Psoas muscle (tissue), 8 donors: ENCODE results near the gene RFLNA. TPM values are rescaled to one million over a fixed set of nuclear protein-coding genes. Genes with fewer than 3 reads are reported as not detected.

Experiments used
- ATAC-seq, 4 donors: fragments of 200-7000 bp; cut with Tn5 transposase; one replicate each; pipeline ENCODE4 v1.9.1; 2020; ENCODE audit warnings: moderate library complexity in 3 of 4, mild to moderate bottlenecking in 2 of 4
- DNase-seq, 2 donors: peaks; one replicate each; pipeline ENCODE4 v3.0.0-alpha.2; 2020
- H3K27ac ChIP-seq: fragments of 200-600 bp; one replicate; pipeline ENCODE4 v1.8.0; 2022
- H3K27me3 ChIP-seq, 3 donors: fragments of 200-600 bp in 1 of 3; one replicate each; pipeline versions ENCODE4 v1.6.1 to v1.8.0; 2013 to 2022; ENCODE audit warnings: low read length in 2 of 3, mild to moderate bottlenecking in 2 of 3, moderate library complexity in 1 of 3; ENCODE audit not compliant: insufficient read depth in 3 of 3
- H3K36me3 ChIP-seq, 2 donors: fragments of 200-600 bp in 1 of 2; one replicate each; pipeline versions ENCODE4 v1.6.1 to v1.8.0; 2013 to 2022; ENCODE audit warnings: low read depth in 1 of 2, mild to moderate bottlenecking in 1 of 2, moderate library complexity in 1 of 2; ENCODE audit not compliant: insufficient read depth in 1 of 2
- H3K4me1 ChIP-seq: fragments of 200-600 bp; one replicate; pipeline ENCODE4 v1.8.0; 2022
- H3K4me3 ChIP-seq: fragments of 200-600 bp; one replicate; pipeline ENCODE4 v1.8.0; 2022; ENCODE audit warnings: mild to moderate bottlenecking
- H3K9me3 ChIP-seq: fragments of 200-600 bp; one replicate; pipeline ENCODE4 v1.8.0; 2022
- WGBS, 3 donors: extraction: QIAGEN DNeasy Blood & Tissue Kit; methylation state at CpG; one replicate each; pipeline versions ENCODE4 v1.1.6 to v1.1.7; 2013; 5-methylcytosine and 5-hydroxymethylcytosine counted together
- intact Hi-C, 2 donors: fragments of 100-400 bp; cut with DNase I; formaldehyde crosslinking; loops; one replicate each; pipeline versions ENCODE4 v1.11.0 to v1.14.2; 2022
- polyA plus RNA-seq, 3 donors: library from polyadenylated mRNA; stranded (reverse); fragments of 200-250 nt; gene quantifications; one replicate each; pipeline ENCODE4 v1.2.3, GENCODE V29; 2013
- total RNA-seq, 4 donors: library from RNA; stranded (reverse); fragmentation: NEBNext Ultra II Directional in 2 of 4; extraction: Animal tissue kit (Norgen Biotek cat#: 25700) in 2 of 4; gene quantifications; one replicate each; pipeline versions ENCODE4 v1.2.1 to v1.2.4, GENCODE V29; 2021 to 2023
- TF ChIP-seq, protein P1 (sequence below): fragments of 200-600 bp; IDR thresholded peaks from one replicate; pipeline ENCODE4 v1.8.0; 2022; ENCODE audit warnings: antibody characterized with exemption
- donor health status: healthy with polysubstance abuse.
- donor health status: DM: no; HTN: no; CAD: no; lungs with moderate emphysema.
- donor health status: Bipolar disorder and iron deficiency.
- donor health status: healthy.
- donor health status: DM: yes; HTN: yes; CAD: no.
- donor health status: DM: no; HTN: no; CAD: no.
- donor health status: DM: no; HTN: no; CAD: no.
- donor health status: DM: yes; HTN: yes; CAD: no.

Gene RFLNA
- total and polyA plus RNA-seq, 7 donors, result 0.38 to 7.8 (median 0.70) TPM

DNA sequence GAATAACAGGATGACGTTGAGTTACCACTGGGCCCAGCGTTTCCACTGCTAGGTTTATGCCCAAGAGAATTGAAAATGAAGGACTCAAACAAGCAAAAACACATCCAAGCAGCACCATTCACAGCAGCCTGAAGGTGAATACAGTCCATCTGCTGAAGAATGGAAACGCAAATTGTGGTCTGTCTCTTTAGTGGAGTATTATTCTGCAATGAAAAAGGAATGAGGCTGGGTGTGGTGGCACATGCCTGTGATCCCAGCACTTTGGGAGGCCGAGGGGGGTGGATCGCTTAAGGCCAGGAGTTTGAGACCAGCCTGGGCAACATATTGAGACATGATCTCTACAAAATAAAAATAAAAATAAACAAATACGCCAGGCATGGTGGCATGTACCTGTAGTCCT, 41.9 kb upstream of the RFLNA start:
- Histone ChIP-seq H3K27me3 (peaks cover 0 to 3% (median 0%) of the 10 kb centered on the region in 3 donors), H3K4me1 (no peaks in the 10 kb centered on the region), H3K9me3 (no peaks in the 10 kb centered on the region), H3K4me3 (no peak overlapping the region), H3K27ac (no peak overlapping the region), H3K36me3 (no peaks in the 10 kb centered on the region)
- TF ChIP-seq, protein P1, sequence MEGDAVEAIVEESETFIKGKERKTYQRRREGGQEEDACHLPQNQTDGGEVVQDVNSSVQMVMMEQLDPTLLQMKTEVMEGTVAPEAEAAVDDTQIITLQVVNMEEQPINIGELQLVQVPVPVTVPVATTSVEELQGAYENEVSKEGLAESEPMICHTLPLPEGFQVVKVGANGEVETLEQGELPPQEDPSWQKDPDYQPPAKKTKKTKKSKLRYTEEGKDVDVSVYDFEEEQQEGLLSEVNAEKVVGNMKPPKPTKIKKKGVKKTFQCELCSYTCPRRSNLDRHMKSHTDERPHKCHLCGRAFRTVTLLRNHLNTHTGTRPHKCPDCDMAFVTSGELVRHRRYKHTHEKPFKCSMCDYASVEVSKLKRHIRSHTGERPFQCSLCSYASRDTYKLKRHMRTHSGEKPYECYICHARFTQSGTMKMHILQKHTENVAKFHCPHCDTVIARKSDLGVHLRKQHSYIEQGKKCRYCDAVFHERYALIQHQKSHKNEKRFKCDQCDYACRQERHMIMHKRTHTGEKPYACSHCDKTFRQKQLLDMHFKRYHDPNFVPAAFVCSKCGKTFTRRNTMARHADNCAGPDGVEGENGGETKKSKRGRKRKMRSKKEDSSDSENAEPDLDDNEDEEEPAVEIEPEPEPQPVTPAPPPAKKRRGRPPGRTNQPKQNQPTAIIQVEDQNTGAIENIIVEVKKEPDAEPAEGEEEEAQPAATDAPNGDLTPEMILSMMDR, result no peak
- intact Hi-C loops, result no loop called here
- DNase-seq (no peak), ATAC-seq (no peak)
- WGBS, 3 donors, result 96 to 98% (median 97%) methylated on average over 6 of the region's 6 CpGs

DNA sequence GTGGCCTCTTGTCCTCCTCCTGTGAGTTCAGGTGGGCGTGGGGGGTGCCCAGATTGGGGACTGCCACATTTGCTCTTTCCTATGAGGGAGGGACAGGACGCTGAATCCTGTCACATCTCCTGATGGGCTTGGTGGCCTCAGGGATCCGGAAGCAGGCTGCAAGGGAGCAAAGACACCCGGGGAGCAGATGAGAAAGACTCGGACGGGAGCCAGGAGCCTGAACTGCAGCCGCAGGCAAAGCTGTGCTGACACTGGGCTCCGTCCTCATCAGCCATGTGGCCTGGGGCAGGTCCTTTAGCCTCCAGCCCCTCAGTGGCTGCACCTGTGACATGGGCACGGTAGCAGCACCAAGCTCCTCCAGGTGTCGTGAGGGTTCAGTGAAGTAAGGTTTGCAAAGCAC, 40.8 kb upstream of the RFLNA start:
- Histone ChIP-seq H3K9me3 (no peaks in the 10 kb centered on the region), H3K27me3 (peaks cover 0 to 3% (median 0%) of the 10 kb centered on the region in 3 donors), H3K4me3 (no peak overlapping the region), H3K36me3 (no peaks in the 10 kb centered on the region), H3K27ac (no peak overlapping the region), H3K4me1 (no peaks in the 10 kb centered on the region)
- TF ChIP-seq, protein P1, result no peak
- WGBS, 3 donors, result 77 to 88% (median 86%) methylated on average over 10 of the region's 10 CpGs
- intact Hi-C loops, result no loop called here
- no peak for ATAC-seq
- no peak for DNase-seq

DNA sequence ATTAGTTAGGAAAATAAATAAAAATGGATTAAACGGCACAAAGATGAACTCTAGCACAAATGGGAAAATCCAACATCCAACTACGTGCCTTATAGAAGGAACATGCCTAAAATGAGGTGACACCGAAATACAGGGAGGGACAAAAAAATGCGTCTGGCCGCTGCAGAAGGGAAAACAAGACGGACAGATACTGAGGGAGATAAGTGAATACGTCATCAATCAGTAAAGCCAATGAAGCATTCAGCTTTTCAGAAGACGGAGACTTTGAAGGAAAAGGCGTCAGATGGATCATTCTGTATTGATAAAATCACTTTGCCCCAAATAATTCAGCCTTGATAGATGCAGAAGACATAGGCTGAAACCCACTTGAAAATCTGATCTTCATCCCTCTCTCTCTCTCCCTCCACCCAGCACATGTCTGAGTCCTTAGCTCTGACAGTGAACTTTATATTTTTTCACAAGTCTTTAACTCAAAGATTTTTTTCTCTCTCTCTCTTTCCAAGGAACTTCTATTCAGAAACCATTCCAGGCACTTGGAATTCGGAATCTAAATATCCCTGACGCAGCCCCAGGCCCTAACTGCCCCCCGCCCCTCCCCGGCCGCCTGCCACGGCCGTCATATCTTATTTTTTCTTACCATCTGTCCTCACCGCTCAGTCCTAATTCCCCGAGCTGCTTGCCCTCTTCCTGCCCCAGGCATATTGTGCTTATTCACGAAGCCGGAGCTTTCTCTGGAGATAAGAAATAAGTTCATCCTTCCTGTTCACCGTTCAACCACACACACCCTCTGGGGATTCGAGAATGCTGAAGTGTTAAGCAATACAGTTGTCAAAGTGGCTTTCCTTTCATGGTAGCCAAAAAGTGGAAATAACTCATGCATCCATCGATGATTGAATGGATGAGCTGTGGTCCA, 35.5 kb upstream of the RFLNA start:
- Histone ChIP-seq H3K36me3 (no peaks in the 10 kb centered on the region), H3K9me3 (no peaks in the 10 kb centered on the region), H3K4me3 (no peak overlapping the region), H3K27ac (no peak overlapping the region), H3K4me1 (no peaks in the 10 kb centered on the region), H3K27me3 (peaks cover 0 to 8% (median 2%) of the 10 kb centered on the region in 3 donors)
- no peak for ATAC-seq
- DNase-seq, result no peak
- WGBS, 3 donors, result 47 to 51% (median 48%) methylated on average over 23 of the region's 23 CpGs
- intact Hi-C loops, result no loop called here
- TF ChIP-seq, protein P1, result no peak

DNA sequence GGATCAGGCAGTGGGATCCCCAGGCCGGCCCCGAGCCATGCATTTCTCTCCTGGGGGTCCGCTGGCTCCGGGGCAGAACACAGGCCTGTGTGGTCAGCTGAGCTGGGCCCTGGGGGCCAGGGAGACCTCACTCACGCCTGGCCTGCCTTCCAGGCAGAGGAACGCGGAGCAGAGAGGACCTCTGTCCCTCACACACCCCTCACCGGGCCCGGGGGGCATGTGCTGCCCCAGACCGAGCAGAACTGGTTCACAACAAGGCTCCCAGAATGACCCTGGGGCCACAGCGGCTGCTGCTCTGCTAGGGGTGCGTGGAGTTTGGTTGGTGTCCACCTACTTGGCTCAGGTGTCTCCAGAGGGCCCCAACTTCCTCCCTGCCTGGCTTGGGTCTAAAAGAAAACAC, 33.0 kb upstream of the RFLNA start:
- WGBS, 3 donors, result 96 to 98% (median 96%) methylated on average over 12 of the region's 12 CpGs
- Histone ChIP-seq H3K27ac (no peak overlapping the region), H3K27me3 (peaks cover 0 to 6% (median 2%) of the 10 kb centered on the region in 3 donors), H3K4me3 (no peak overlapping the region), H3K9me3 (no peaks in the 10 kb centered on the region), H3K4me1 (no peaks in the 10 kb centered on the region), H3K36me3 (no peaks in the 10 kb centered on the region)
- no peak for DNase-seq
- TF ChIP-seq, protein P1, result no peak
- no peak for ATAC-seq
- intact Hi-C loops, result no loop called here
